A549 (cell line): Measurements from ENCODE around the gene KRTAP12-1. TPM values are rescaled to one million over a fixed set of nuclear protein-coding genes. Genes with fewer than 3 reads are reported as not detected.

Experiments used
- ATAC-seq, 2 experiments: fragments of 200-7000 bp in 1 of 2; fragments of >200 bp in 1 of 2; cut with Nextera tagmentation in 1 of 2; cut with Tn5 transposase in 1 of 2; 3 replicates each; pipeline versions ENCODE4 v1.8.0 to v1.9.1; 2018 to 2020; ENCODE audit warnings: mild to moderate bottlenecking in 1 of 2, moderate library complexity in 1 of 2
- CTCF ChIA-PET: fragments of 300-600 bp; sonication (Branson Sonifier 250); formaldehyde crosslinking; extraction: SDS; loops from one replicate; lab custom pipeline; 2021; ENCODE audit warnings: antibody characterized with exemption, inconsistent platforms; lab: Yijun Ruan, JAX
- POLR2A ChIA-PET: fragments of 350-600 bp; formaldehyde crosslinking; extraction: SDS; loops from one replicate; lab custom pipeline; 2021; ENCODE audit warnings: antibody characterized with exemption, inconsistent platforms; lab: Yijun Ruan, JAX
- DNase-seq, 2 experiments: peaks; one replicate each; pipeline versions ENCODE4 v3.0.0 to v3.0.0-alpha.2; 2011 to 2016; ENCODE audit warnings: low read depth in 1 of 2, low spot score in 1 of 2
- FAIRE-seq: peaks from 2 replicates; lab custom pipeline; 2011; peaks lifted over from hg19 to GRCh38; lab: Jason Lieb, UNC
- H3K27ac ChIP-seq, 2 experiments: fragments of >200 bp; sonication (Bioruptor Twin); formaldehyde crosslinking; 3 replicates each; pipeline ENCODE4 v1.5.1; 2016 to 2017
- H3K4me1 ChIP-seq: fragments of >200 bp; sonication (Bioruptor Twin); formaldehyde crosslinking; 3 replicates; pipeline ENCODE4 v1.6.1; 2016
- H3K4me2 ChIP-seq: fragments of >200 bp; sonication (Bioruptor Twin); formaldehyde crosslinking; 3 replicates; pipeline ENCODE4 v1.6.1; 2016
- H3K4me3 ChIP-seq: fragments of >200 bp; sonication (Bioruptor Twin); formaldehyde crosslinking; 3 replicates; pipeline ENCODE4 v1.5.1; 2016
- H3K9me3 ChIP-seq: fragments of >200 bp; sonication (Bioruptor Twin); formaldehyde crosslinking; 3 replicates; pipeline ENCODE4 v1.6.1; 2016
- CEBPB ChIP-seq, 2 experiments: fragments of >200 bp in 1 of 2; sonication (Bioruptor Twin) in 1 of 2; formaldehyde crosslinking in 1 of 2; IDR thresholded peaks; 2 replicates each; pipeline ENCODE4 v1.6.1; 2012 to 2016
- CHD2 ChIP-seq: fragments of 150-350 bp; IDR thresholded peaks from 2 replicates; pipeline ENCODE4 v1.6.1; 2014; ENCODE audit warnings: low read length; ENCODE audit not compliant: partially characterized antibody
- EHMT2 ChIP-seq: fragments of 200-600 bp; sonication (generic); IDR thresholded peaks from 2 replicates; pipeline ENCODE4 v1.6.1; 2016; ENCODE audit warnings: antibody characterized with exemption, low read depth, mild to moderate bottlenecking, moderate library complexity
- EP300 ChIP-seq, 2 experiments: fragments of >200 bp; sonication (Bioruptor Twin); formaldehyde crosslinking; IDR thresholded peaks; 2 replicates in 1 of 2; 3 replicates in 1 of 2; pipeline ENCODE4 v1.6.1; 2016 to 2017
- FOSB ChIP-seq: fragments of 250-450 bp; sonication (Bioruptor Pico); IDR thresholded peaks from 2 replicates; pipeline ENCODE4 v1.5.0; 2020; ENCODE audit warnings: mild to moderate bottlenecking, moderate library complexity
- FOXS1 ChIP-seq: fragments of 250-450 bp; sonication (Bioruptor Pico); IDR thresholded peaks from 2 replicates; pipeline ENCODE4 v1.5.0; 2020; ENCODE audit warnings: mild to moderate bottlenecking, moderate library complexity
- HDAC2 ChIP-seq: fragments of 200-600 bp; sonication (generic); IDR thresholded peaks from 2 replicates; pipeline ENCODE4 v1.6.1; 2016
- HOXA7 ChIP-seq: fragments of 250-450 bp; sonication (Bioruptor Pico); IDR thresholded peaks from 2 replicates; pipeline ENCODE4 v1.5.0; 2020; ENCODE audit warnings: mild to moderate bottlenecking, moderate library complexity
- JUNB ChIP-seq: fragments of >200 bp; sonication (Bioruptor Twin); formaldehyde crosslinking; IDR thresholded peaks from 2 replicates; pipeline ENCODE4 v1.6.1; 2016
- RAD21 ChIP-seq, 2 experiments: fragments of >200 bp in 1 of 2; sonication (Bioruptor Twin) in 1 of 2; formaldehyde crosslinking in 1 of 2; IDR thresholded peaks in 1 of 2; conservative IDR thresholded peaks in 1 of 2; 2 replicates in 1 of 2; 3 replicates in 1 of 2; pipeline ENCODE4 v1.6.1; 2012 to 2018; ENCODE audit warnings: inconsistent platforms in 1 of 2
- RARB ChIP-seq: fragments of 250-450 bp; sonication (Bioruptor Pico); IDR thresholded peaks from 2 replicates; pipeline ENCODE4 v1.8.0; 2021; ENCODE audit warnings: mild to moderate bottlenecking, moderate library complexity
- RNF2 ChIP-seq: fragments of 200-600 bp; sonication (generic); IDR thresholded peaks from 2 replicates; pipeline ENCODE4 v1.6.1; 2016; ENCODE audit warnings: low read depth, mild to moderate bottlenecking, antibody characterized with exemption, moderate library complexity, borderline replicate concordance
- SREBF2 ChIP-seq: fragments of 450-650 bp; IDR thresholded peaks from 2 replicates; pipeline ENCODE4 v1.6.1; 2014; ENCODE audit warnings: mild to moderate bottlenecking, moderate library complexity
- TP53 ChIP-seq: fragments of 250-450 bp; sonication (Bioruptor Pico); IDR thresholded peaks from 2 replicates; pipeline ENCODE4 v1.5.0; 2021; ENCODE audit warnings: mild to moderate bottlenecking, moderate library complexity
- ZFP36 ChIP-seq: fragments of 450-650 bp; IDR thresholded peaks from 2 replicates; pipeline ENCODE4 v1.6.1; 2014; ENCODE audit warnings: borderline replicate concordance; ENCODE audit not compliant: partially characterized antibody
- ZSCAN20 ChIP-seq: fragments of 250-450 bp; sonication (Bioruptor Pico); IDR thresholded peaks from 2 replicates; pipeline ENCODE4 v1.8.0; 2022; ENCODE audit warnings: mild to moderate bottlenecking, moderate library complexity
- WGBS: methylation state at CpG from one replicate; pipeline ENCODE4 v1.1.6; 2017; ENCODE audit errors: missing lambda C conversion rate; 5-methylcytosine and 5-hydroxymethylcytosine counted together
- polyA plus RNA-seq, 4 experiments: library from polyadenylated mRNA; depleted of rRNA in 3 of 4; stranded (reverse); fragments of >200 nt; fragmentation: RNase III in 1 of 4; extraction: RNeasy Plus Mini Kit Qiagen cat#74134 plus additional on column Dnase treatment in 1 of 4; gene quantifications; 2 replicates in 3 of 4; 3 replicates in 1 of 4; pipeline ENCODE4 v1.2.3, GENCODE V29; 2011 to 2017
- TF ChIP-seq, protein P1 (sequence below): fragments of 450-650 bp; IDR thresholded peaks from 2 replicates; pipeline ENCODE4 v1.6.1; 2014; ENCODE audit warnings: antibody characterized with exemption
- TF ChIP-seq, protein P2 (sequence below): IDR thresholded peaks from 2 replicates; pipeline ENCODE4 v1.6.1; 2012
- TF ChIP-seq, protein P3 (sequence below): fragments of 150-350 bp; IDR thresholded peaks from 2 replicates; pipeline ENCODE4 v1.6.1; 2014; ENCODE audit warnings: low read depth, mild to moderate bottlenecking, low read length
- TF ChIP-seq, protein P4 (sequence below): fragments of 250-450 bp; sonication (Bioruptor Pico); IDR thresholded peaks from 2 replicates; pipeline ENCODE4 v1.5.0; 2020; ENCODE audit warnings: low read depth, mild to moderate bottlenecking, moderate library complexity
- TF ChIP-seq, protein P5 (sequence below): fragments of >200 bp; sonication (Bioruptor Twin); formaldehyde crosslinking; IDR thresholded peaks from 2 replicates; pipeline ENCODE4 v1.6.1; 2016
- TF ChIP-seq, protein P6 (sequence below): fragments of 200-600 bp; sonication (generic); IDR thresholded peaks from 2 replicates; pipeline ENCODE4 v1.6.1; 2016; ENCODE audit warnings: antibody characterized with exemption, mild to moderate bottlenecking, moderate library complexity
- TF ChIP-seq, protein P7 (sequence below): fragments of >200 bp; sonication (Bioruptor Twin); formaldehyde crosslinking; IDR thresholded peaks from 3 replicates; pipeline ENCODE4 v1.6.1; 2016

Gene KRTAP12-1
- polyA plus RNA-seq, 2 of the 4 experiments (the other 2 are of a cell fraction): not detected

DNA sequence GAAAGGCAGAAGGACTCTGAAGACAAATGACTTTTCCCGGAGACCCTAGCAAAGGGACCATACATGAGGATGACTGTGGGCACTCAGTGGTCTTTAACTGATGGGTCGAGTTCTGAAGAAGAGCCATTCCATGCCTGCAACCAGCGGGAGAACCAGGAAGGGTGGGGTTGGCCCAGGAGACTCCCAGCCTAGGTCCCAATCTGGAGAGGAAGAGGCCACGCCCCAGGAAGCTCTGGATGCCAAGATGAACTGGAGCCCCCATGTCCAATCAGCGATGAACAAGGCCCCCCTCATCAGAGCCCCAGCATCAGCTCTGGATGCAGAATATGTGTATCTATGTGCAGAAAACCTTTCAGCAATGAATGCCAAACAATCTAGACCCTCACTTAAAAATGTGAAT lies 41.2 kb downstream of the KRTAP12-1 start:
- WGBS: 19% methylated on average over 4 of the region's 5 CpGs
- Histone ChIP-seq H3K4me2 (no peak overlapping the region), H3K27ac (no peak overlapping the region), H3K4me1 (no peaks in the 10 kb centered on the region), H3K4me3 (no peak overlapping the region), H3K9me3 (peaks cover 9% of the 10 kb centered on the region; the same call in 2 of the 3 replicates)
- ATAC-seq (no peak), FAIRE-seq (no peak), DNase-seq (no peak)
- CTCF ChIA-PET: no interaction called here
- TF ChIP-seq JUNB (no peak), ZSCAN20 (CRISPR knock-in tag) (no peak), HDAC2 (no peak), RARB (CRISPR knock-in tag) (no peak), CHD2 (no peak), FOXS1 (CRISPR knock-in tag) (no peak), ZFP36 (no peak), EP300 (IDR thresholded peaks at IDR 0.05) (no peak), TP53 (no peak)
- TF ChIP-seq, protein P1, sequence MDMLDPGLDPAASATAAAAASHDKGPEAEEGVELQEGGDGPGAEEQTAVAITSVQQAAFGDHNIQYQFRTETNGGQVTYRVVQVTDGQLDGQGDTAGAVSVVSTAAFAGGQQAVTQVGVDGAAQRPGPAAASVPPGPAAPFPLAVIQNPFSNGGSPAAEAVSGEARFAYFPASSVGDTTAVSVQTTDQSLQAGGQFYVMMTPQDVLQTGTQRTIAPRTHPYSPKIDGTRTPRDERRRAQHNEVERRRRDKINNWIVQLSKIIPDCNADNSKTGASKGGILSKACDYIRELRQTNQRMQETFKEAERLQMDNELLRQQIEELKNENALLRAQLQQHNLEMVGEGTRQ: no peak
- TF ChIP-seq, protein P2, sequence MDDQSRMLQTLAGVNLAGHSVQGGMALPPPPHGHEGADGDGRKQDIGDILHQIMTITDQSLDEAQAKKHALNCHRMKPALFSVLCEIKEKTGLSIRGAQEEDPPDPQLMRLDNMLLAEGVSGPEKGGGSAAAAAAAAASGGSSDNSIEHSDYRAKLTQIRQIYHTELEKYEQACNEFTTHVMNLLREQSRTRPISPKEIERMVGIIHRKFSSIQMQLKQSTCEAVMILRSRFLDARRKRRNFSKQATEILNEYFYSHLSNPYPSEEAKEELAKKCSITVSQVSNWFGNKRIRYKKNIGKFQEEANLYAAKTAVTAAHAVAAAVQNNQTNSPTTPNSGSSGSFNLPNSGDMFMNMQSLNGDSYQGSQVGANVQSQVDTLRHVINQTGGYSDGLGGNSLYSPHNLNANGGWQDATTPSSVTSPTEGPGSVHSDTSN: no peak
- TF ChIP-seq, protein P3, sequence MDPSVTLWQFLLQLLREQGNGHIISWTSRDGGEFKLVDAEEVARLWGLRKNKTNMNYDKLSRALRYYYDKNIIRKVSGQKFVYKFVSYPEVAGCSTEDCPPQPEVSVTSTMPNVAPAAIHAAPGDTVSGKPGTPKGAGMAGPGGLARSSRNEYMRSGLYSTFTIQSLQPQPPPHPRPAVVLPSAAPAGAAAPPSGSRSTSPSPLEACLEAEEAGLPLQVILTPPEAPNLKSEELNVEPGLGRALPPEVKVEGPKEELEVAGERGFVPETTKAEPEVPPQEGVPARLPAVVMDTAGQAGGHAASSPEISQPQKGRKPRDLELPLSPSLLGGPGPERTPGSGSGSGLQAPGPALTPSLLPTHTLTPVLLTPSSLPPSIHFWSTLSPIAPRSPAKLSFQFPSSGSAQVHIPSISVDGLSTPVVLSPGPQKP: no peak
- TF ChIP-seq, protein P4, sequence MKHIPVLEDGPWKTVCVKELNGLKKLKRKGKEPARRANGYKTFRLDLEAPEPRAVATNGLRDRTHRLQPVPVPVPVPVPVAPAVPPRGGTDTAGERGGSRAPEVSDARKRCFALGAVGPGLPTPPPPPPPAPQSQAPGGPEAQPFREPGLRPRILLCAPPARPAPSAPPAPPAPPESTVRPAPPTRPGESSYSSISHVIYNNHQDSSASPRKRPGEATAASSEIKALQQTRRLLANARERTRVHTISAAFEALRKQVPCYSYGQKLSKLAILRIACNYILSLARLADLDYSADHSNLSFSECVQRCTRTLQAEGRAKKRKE (CRISPR knock-in tag): no peak
- TF ChIP-seq, protein P5, sequence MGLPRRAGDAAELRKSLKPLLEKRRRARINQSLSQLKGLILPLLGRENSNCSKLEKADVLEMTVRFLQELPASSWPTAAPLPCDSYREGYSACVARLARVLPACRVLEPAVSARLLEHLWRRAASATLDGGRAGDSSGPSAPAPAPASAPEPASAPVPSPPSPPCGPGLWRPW: no peak
- POLR2A ChIA-PET: no interaction called here

DNA sequence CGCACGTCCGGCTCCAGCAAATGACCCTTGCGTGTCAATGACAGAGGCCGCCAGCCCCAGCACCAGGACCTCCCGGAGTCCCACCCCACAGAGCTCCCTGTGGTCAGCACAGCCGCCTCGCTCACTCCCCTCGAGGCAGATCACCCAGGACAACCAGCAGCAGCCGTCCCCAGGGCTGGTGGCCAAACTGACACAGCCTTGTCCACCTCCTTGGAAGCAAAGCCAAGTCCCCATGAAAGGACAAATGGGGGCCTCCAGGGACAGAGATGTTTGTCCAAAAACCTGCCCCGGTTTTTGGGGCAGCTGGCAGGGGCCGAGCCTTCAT lies 42.7 kb downstream of the KRTAP12-1 start:
- no peak for DNase-seq
- ATAC-seq: no peak
- FAIRE-seq: no peak
- WGBS: no CpG with 5 or more reads among the region's 12 CpGs
- ChIA-PET POLR2A (no interaction called here), CTCF (interaction anchor here (0.6 kb wide), 2 partner anchors 24 to 130 kb away, joined by 3 to 5 read pairs; no protein-coding TSS in a partner anchor)
- no peak overlapping the region for H3K4me3 ChIP-seq
- H3K27ac ChIP-seq: no peak overlapping the region
- no peak overlapping the region for H3K4me2 ChIP-seq
- H3K4me1 ChIP-seq: no peaks in the 10 kb centered on the region
- TF ChIP-seq RAD21 (conservative IDR thresholded peaks at IDR 0.05 in 1 of 2, IDR thresholded peaks at IDR 0.05 in 1 of 2) (no peak), EHMT2 (no peak), SREBF2 (no peak), RNF2 (no peak), FOSB (CRISPR knock-in tag) (no peak), CEBPB (IDR thresholded peaks at IDR 0.05) (no peak), HOXA7 (no peak)
- TF ChIP-seq, protein P5: no peak
- TF ChIP-seq, protein P6, sequence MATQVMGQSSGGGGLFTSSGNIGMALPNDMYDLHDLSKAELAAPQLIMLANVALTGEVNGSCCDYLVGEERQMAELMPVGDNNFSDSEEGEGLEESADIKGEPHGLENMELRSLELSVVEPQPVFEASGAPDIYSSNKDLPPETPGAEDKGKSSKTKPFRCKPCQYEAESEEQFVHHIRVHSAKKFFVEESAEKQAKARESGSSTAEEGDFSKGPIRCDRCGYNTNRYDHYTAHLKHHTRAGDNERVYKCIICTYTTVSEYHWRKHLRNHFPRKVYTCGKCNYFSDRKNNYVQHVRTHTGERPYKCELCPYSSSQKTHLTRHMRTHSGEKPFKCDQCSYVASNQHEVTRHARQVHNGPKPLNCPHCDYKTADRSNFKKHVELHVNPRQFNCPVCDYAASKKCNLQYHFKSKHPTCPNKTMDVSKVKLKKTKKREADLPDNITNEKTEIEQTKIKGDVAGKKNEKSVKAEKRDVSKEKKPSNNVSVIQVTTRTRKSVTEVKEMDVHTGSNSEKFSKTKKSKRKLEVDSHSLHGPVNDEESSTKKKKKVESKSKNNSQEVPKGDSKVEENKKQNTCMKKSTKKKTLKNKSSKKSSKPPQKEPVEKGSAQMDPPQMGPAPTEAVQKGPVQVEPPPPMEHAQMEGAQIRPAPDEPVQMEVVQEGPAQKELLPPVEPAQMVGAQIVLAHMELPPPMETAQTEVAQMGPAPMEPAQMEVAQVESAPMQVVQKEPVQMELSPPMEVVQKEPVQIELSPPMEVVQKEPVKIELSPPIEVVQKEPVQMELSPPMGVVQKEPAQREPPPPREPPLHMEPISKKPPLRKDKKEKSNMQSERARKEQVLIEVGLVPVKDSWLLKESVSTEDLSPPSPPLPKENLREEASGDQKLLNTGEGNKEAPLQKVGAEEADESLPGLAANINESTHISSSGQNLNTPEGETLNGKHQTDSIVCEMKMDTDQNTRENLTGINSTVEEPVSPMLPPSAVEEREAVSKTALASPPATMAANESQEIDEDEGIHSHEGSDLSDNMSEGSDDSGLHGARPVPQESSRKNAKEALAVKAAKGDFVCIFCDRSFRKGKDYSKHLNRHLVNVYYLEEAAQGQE: no peak
- TF ChIP-seq, protein P7, sequence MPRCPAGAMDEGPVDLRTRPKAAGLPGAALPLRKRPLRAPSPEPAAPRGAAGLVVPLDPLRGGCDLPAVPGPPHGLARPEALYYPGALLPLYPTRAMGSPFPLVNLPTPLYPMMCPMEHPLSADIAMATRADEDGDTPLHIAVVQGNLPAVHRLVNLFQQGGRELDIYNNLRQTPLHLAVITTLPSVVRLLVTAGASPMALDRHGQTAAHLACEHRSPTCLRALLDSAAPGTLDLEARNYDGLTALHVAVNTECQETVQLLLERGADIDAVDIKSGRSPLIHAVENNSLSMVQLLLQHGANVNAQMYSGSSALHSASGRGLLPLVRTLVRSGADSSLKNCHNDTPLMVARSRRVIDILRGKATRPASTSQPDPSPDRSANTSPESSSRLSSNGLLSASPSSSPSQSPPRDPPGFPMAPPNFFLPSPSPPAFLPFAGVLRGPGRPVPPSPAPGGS: no peak
- TF ChIP-seq, protein P2: no peak
- peaks cover 8% of the 10 kb centered on the region; the same call in 2 of the 3 replicates for H3K9me3 ChIP-seq
